HG02840 (cell line): ENCODE measurements around the gene CNTN6.

Experiments
- ATAC-seq: cut with Tn5 transposase; IDR thresholded peaks from one replicate; pipeline ENCODE4 v1.9.1; 2021; ENCODE audit warnings: mild to moderate bottlenecking, moderate library complexity, moderate number of reproducible peaks; ENCODE audit not compliant: unreplicated experiment, low FRiP score

Gene CNTN6

GRCh38 chr3:1092771-1093170, at the start of gene CNTN6:
Gene CNTN6, plus strand, starts transcription at chr3:1093024. Its CDS starts 54,985 bp downstream, at chr3:1148009.
- no peak for ATAC-seq

- ATAC-seq: no peak
These were observed 44.3 kb upstream of the CNTN6 start for GRCh38 chr3:1048558-1048957.

- ATAC-seq: no peak
These were observed 37.0 kb upstream of the CNTN6 start for GRCh38 chr3:1055870-1056269.

DNA sequence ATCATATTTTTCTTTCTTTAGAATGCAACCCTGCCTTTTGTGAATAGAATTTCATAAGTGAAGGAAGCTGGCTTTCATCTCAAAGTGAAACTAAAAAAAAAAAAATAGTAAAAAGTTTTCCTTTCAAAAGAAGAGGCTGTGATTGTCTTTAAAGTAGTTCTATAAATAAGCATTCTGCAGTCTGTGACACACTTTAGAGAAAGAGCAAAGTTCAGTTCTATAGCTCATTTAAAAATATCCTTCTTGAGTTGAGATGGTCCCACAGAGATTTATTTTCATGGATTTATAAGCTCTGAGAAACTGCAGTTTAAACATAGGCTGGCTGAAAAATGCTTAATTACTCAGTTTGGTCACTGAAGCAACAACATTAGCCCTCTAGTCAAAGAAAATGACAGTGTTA, 36.1 kb upstream of the CNTN6 start:
- ATAC-seq: no peak

DNA sequence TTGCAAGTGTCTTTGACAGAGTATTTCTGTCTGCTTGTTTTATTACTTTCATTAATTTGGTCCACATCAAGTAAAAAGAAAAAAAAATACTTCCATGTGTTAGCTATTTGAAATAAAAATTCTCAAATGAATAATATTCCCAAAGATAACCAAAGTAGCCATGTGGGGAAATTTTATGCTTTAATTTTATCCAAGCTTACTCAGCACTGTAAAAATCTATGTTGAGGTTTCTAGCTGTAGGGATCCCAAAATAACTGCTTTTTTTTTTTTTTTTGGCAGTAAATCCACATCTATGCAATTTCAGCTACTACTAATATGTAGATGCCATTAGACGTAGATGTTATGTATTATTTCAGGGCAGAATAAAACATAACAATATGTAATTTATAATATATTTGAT, 35.4 kb upstream of the CNTN6 start:
- ATAC-seq: no peak

- ATAC-seq: no peak
These were observed 23.8 kb upstream of the CNTN6 start for GRCh38 chr3:1068985-1069384.

DNA sequence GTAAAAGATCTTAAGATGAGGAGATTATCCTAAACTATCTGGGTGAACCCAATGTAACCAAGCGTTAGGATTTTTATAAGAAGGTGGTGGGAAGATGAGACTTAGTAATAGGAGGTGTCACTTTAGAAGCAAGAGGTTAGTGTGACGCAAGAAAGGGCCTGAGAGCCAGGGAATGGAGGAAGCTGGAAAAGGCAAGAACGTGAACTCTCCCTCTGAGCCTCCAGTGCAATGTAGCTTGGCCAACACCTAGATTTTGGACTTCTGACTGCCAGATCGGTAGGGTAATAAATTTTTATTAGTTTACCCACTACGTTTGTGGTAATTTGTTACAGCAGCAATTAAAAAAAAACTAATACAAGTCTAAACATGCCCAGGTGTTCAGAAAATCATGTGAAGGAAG, 20.8 kb upstream of the CNTN6 start:
- no peak for ATAC-seq

DNA sequence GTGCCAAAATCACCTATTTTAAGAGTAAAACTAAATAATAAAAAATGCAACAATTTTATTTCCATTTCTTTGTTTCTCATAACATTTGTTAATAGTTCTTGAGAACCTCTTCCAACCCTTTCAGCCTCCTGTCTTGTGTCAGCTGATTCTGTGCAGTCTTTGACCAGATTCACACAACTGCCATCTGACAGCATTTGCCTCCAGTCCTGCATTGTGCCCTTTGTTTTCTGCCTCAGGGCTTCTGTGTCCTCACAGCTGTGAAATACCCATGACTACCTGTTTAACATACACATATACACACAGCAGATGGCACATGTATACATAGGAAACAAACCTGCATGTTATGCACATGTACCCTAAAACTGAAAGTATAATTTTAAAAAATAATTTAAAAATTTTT, 13.2 kb upstream of the CNTN6 start:
- no peak for ATAC-seq

DNA sequence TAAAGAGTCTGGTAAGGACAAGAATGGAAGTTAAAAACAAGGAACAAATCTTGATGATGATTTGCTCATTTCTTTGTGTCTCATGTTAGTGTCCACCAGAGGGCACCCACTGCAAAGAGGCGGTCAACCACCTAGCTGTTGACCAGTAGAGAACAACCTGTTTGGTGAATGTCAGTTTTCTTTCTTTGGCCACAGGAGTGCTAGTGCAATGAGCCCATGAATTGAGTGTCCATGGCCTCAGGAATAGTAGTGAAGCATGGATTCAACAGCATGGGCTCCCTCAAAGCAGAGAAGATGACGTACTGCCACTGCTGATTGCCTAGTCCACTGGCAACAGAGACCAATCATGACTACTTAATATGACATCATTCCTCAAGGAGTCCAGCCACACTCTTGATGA, 10.7 kb upstream of the CNTN6 start:
- ATAC-seq: no peak

DNA sequence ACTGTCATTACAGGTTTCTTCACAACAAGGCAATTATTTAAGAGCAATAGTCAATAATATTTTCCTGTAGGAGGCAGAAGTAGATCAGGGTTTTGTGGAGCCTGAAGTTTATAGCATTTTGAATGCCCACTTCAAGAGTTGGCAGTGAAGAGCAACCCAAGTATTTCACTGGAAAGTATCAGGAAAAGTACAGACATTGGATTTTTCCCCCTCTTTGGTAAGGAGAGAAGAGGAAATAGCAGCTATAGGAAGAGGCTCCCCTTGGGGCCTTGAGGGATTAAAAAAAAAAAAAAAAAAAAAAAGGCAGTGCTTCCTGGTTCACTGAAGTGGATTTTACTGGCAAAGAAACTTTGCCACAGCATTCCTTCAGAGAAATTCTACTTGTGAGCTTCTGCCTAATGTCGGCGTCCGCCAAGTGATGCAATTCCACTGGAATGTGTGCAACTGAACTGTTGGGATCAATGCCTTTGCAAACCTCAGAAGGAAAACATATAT, 5.7 kb upstream of the CNTN6 start:
- ATAC-seq: no peak

DNA sequence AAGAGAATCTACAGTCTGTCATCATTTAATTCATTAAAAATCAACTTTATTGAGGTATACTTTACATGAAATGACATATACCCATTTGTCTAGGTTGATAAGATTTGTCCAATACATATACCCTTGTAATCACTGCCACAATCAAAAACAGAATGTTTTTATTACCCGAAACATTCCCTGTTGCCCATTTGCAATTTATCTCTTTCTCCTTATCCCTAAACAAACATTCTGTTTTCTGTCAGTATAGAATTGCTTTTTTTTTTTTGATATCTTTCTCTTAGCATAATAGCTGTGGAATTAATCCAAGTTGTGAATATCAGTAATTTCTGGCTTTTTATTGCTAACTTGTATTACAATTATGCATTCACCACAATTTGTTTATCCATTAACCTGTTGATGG, 4.3 kb upstream of the CNTN6 start:
- ATAC-seq: no peak

GRCh38 chr3:1091286-1091685, 1.5 kb upstream of the CNTN6 start:
- no peak for ATAC-seq

- no peak for ATAC-seq
These were observed 763 bp upstream of the CNTN6 start for GRCh38 chr3:1092061-1092460.

GRCh38 chr3:1093217-1093616, 393 bp downstream of the CNTN6 start:
- no peak for ATAC-seq

DNA sequence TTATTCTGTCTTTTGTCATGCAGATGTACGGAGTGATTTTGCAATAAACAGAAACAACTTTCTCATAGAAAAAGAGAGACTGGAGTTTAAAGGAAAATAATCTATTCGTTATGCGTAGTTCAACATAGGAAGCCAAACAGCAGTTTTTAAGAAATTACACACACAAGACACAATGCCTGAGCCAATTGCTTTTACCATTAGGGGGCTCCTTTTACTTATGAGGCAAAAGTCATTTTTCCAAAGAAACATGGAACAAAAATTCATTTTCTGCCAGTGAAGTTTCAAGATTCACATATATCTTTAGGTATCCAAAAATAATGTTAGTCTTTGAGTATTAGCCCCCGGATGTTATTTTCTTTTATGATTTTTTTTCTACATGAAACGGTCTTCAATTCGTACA, 10.7 kb downstream of the CNTN6 start:
- ATAC-seq: no peak

- ATAC-seq: no peak
These were observed 25.1 kb downstream of the CNTN6 start for GRCh38 chr3:1117843-1118473.

DNA sequence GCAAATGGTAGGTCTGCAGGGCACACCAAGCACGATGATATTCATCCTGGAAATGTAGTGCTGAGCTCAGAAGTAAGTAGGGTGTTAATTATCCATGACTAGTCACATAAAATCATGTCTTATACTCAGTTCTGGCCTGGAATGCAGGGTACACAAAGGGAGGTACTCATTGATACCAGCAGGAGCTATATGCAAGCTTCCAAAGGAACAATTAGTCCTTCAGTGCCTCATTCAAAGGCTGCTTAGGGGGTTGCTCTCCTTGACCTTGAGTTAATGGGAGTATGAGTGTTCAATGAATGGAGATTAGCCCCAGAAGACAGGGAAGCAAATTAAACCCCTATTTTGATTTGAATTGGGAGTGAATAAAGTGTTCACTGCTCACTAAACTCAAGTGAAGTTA, 38.3 kb downstream of the CNTN6 start:
- ATAC-seq: no peak

DNA sequence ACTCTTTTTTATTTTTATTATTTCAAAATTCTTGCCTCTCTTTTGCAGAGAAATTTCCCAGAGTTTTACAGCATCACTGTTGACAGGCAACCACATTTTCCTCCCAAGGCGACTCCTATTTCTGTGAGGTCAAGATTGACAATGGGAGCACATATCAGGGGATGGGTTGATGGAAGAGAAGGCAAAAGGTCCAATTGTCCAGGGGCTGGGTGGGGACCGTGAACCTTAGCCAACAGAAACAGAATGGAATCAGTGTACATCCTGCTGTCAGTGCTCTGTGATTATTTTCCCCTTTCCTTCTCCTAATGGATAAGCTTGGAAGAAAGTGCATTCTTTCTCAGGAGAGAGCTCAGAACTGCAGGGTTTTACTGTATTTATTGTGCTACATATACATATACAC, 42.4 kb downstream of the CNTN6 start:
- no peak for ATAC-seq

GRCh38 chr3:1138036-1138435, 45.2 kb downstream of the CNTN6 start:
- no peak for ATAC-seq

DNA sequence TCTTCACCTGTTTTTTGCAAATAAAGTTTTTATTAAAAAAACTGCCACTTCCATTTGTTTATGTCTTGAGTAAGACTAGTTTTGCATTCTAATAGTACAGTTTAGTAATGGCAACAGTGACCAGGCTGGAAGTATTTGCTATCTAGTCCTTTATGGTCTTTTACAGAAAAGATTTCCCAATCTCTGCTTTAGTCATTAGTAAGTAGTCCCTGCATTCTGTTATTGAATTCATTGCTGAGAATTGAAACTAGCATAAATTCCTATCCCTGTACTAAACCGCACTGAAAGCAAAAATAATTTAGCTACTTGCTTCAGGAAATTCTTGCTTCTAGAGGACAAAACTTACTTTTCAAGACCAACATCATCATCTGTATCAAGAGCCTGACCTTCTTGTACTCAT, 46.2 kb downstream of the CNTN6 start:
- ATAC-seq: no peak

- ATAC-seq: no peak
These were observed 54.5 kb downstream of the CNTN6 start for GRCh38 chr3:1147326-1147725.

- no peak for ATAC-seq
These were observed 55.0 kb downstream of the CNTN6 start for GRCh38 chr3:1147819-1148218.

DNA sequence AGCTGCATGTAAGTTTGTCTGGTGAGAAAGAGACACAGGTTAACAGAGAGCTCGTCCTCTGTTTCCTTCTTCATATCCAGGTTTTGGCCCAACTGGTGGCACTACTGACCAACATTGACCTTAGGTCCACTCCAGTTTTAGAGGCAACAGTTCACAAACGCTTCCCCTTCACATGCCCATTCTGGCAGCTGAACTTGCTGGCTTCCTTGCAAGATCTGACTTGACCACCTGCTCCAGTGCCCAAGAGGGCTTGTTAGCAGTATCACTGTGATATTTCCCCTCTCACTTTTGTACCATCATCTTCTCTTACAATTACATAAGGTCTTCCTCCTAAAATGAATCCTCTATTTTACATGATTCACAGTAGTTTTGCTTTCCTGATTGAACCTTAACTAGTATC, 71.3 kb downstream of the CNTN6 start:
- no peak for ATAC-seq
